ENCODE results near the gene MUCL3. TPM values are rescaled to one million over a fixed set of nuclear protein-coding genes. Genes with fewer than 3 reads are reported as not detected.

Gene MUCL3
- polyA plus RNA-seq, 1 of the 3 experiments (the other 2 are of a cell fraction), result not detected

- ChIA-PET CTCF (no interaction called here), POLR2A (no interaction called here)
- DNase-seq, result no peak
These were observed 61.7 kb downstream of the MUCL3 start for GRCh38 chr6:31002471-31002870.

More at GRCh38 chr6:31002471-31002870, 61.7 kb downstream of the MUCL3 start:
- H3K9ac ChIP-seq, result no peak overlapping the region
- H3K4me3 ChIP-seq (ENCODE audit: low read depth in 2 of 2, low read length in 1 of 2), result no peak overlapping the region
- H3K79me2 ChIP-seq (ENCODE audit: insufficient read depth), result no peaks in the 10 kb centered on the region
- WGBS (ENCODE audit: low lambda C conversion rate), result 35% methylated on average over 2 of the region's 2 CpGs
- H3K9me2 ChIP-seq, result no peaks in the 10 kb centered on the region
- H3F3A ChIP-seq (replicated peaks; ENCODE audit: insufficient read depth), result peaks cover 5% of the 10 kb centered on the region
- no peak overlapping the region for H3K27ac ChIP-seq (ENCODE audit: low read depth in 2 of 2, low read length in 1 of 2)
- H4K20me1 ChIP-seq (ENCODE audit: insufficient read depth), result no peaks in the 10 kb centered on the region
- H3K27me3 ChIP-seq (ENCODE audit: insufficient read depth), result no peaks in the 10 kb centered on the region
- no peaks in the 10 kb centered on the region for H3K36me3 ChIP-seq (replicated peaks in 1 of 2; ENCODE audit: control insufficient read depth in 1 of 2, insufficient read depth in 2 of 2, low read length in 1 of 2)
- no peak overlapping the region; the same call in 1 of the 2 replicates for H2AFZ ChIP-seq (ENCODE audit: low read depth)
- TF ChIP-seq FOXM1 (IDR thresholded peaks at IDR 0.05; ENCODE audit: low read depth) (no peak), SIN3A (IDR thresholded peaks at IDR 0.05; ENCODE audit: borderline replicate concordance, low read depth, low read length) (no peak), JUND (IDR thresholded peaks at IDR 0.05) (no peak), SMC3 (IDR thresholded peaks at IDR 0.05; ENCODE audit: low read depth, low read length) (no peak)
- no peak overlapping the region for H3K4me2 ChIP-seq
- H3K9me3 ChIP-seq, result no peaks in the 10 kb centered on the region
- H3K4me1 ChIP-seq (ENCODE audit: control insufficient read depth in 1 of 2, insufficient read depth in 2 of 2, low read depth in 1 of 2, low read length in 1 of 2), result no peaks in the 10 kb centered on the region; a peak in 1 of 4 replicates

Small RNAs within 50 kb of the gene (small RNA-seq; reads per million reads assigned to genes)
- gene RF00019, result 0 reads per million in 7 experiments

Other genes starting within 250 kb of the MUCL3 start
- 19.7 and 26.8 TPM in 2 replicates for gene NRM, start 250.0 kb upstream of the MUCL3 start, polyA plus RNA-seq (2012; rRNA removed)
- 5.9 and 10.4 TPM in 2 replicates for gene MDC1, start 223.7 kb upstream of the MUCL3 start, polyA plus RNA-seq (2012; rRNA removed)
- 1,037 and 1,093 TPM in 2 replicates for gene TUBB, start 220.6 kb upstream of the MUCL3 start, polyA plus RNA-seq (2012; rRNA removed)
- 457 and 462 TPM in 2 replicates for gene FLOT1, start 198.3 kb upstream of the MUCL3 start, polyA plus RNA-seq (2012; rRNA removed)
- 12.9 and 14.0 TPM in 2 replicates for gene IER3, start 196.4 kb upstream of the MUCL3 start, polyA plus RNA-seq (2012; rRNA removed)
- 40.2 and 52.8 TPM in 2 replicates for gene DDR1, start 56.5 kb upstream of the MUCL3 start, polyA plus RNA-seq (2012; rRNA removed)
- 30.7 and 34.9 TPM in 2 replicates for gene GTF2H4, start 32.8 kb upstream of the MUCL3 start, polyA plus RNA-seq (2012; rRNA removed)
- 31.2 TPM in 2 replicates for gene VARS2, start 26.7 kb upstream of the MUCL3 start, polyA plus RNA-seq (2012; rRNA removed)
- gene SFTA2, start 8.8 kb upstream of the MUCL3 start, polyA plus RNA-seq (2012; rRNA removed), result not detected in 2 replicates
- not detected in 2 replicates for gene MUC21, start 42.7 kb downstream of the MUCL3 start, polyA plus RNA-seq (2012; rRNA removed)
- gene MUC22, start 69.5 kb downstream of the MUCL3 start, polyA plus RNA-seq (2012; rRNA removed), result 0.12 and 0.13 TPM in 2 replicates
- gene C6orf15, start 171.6 kb downstream of the MUCL3 start, polyA plus RNA-seq (2012; rRNA removed), result not detected in 2 replicates
- 3.0 and 3.1 TPM in 2 replicates for gene PSORS1C1, start 173.8 kb downstream of the MUCL3 start, polyA plus RNA-seq (2012; rRNA removed)
- gene CDSN, start 179.5 kb downstream of the MUCL3 start, polyA plus RNA-seq (2012; rRNA removed), result 0.02 TPM in 1 of 2 replicates, not detected in the other
- not detected in 2 replicates for gene PSORS1C2, start 198.1 kb downstream of the MUCL3 start, polyA plus RNA-seq (2012; rRNA removed)
- 15.5 and 18.7 TPM in 2 replicates for gene CCHCR1, start 216.8 kb downstream of the MUCL3 start, polyA plus RNA-seq (2012; rRNA removed)
- 7.0 and 9.3 TPM in 2 replicates for gene TCF19, start 217.6 kb downstream of the MUCL3 start, polyA plus RNA-seq (2012; rRNA removed)
- not detected in 2 replicates for gene POU5F1, start 229.7 kb downstream of the MUCL3 start, polyA plus RNA-seq (2012; rRNA removed)